Measurements from ENCODE around the gene TBC1D22B.

The TBC1D22B gene

GRCh38 chr6:37225350-37226169 is 32.0 kb upstream of the TBC1D22B start:
- no peak for TF ChIP-seq JUND (IDR thresholded peaks at IDR 0.05; ENCODE audit: low read depth)
- in situ Hi-C loops (cut with HindIII; ENCODE audit: low pct_unique_long_range_greater_than_20kb, low sequenced_read_pairs): no loop called here
- no peak for DNase-seq (ENCODE audit: low read depth in 1 of 2, low spot score in 1 of 2)

- TF ChIP-seq JUND (IDR thresholded peaks at IDR 0.05; ENCODE audit: low read depth): no peak
- no peak for DNase-seq (ENCODE audit: low read depth in 1 of 2, low spot score in 1 of 2)
- in situ Hi-C loops (cut with HindIII; ENCODE audit: low pct_unique_long_range_greater_than_20kb, low sequenced_read_pairs): no loop called here
Measured at GRCh38 chr6:37230104-37230503, 27.5 kb upstream of the TBC1D22B start.

- no peak for DNase-seq (ENCODE audit: low read depth in 1 of 2, low spot score in 1 of 2)
- in situ Hi-C loops (cut with HindIII; ENCODE audit: low pct_unique_long_range_greater_than_20kb, low sequenced_read_pairs): no loop called here
- TF ChIP-seq JUND (IDR thresholded peaks at IDR 0.05; ENCODE audit: low read depth): no peak
Measured at GRCh38 chr6:37232430-37233017, 25.0 kb upstream of the TBC1D22B start.

- DNase-seq (ENCODE audit: low read depth in 1 of 2, low spot score in 1 of 2): no peak
- in situ Hi-C loops (cut with HindIII; ENCODE audit: low pct_unique_long_range_greater_than_20kb, low sequenced_read_pairs): no loop called here
- TF ChIP-seq JUND (IDR thresholded peaks at IDR 0.05; ENCODE audit: low read depth): no peak
Measured at GRCh38 chr6:37233541-37233940, 24.0 kb upstream of the TBC1D22B start.

GRCh38 chr6:37236921-37237320 is 20.7 kb upstream of the TBC1D22B start:
- DNase-seq (ENCODE audit: low read depth in 1 of 2, low spot score in 1 of 2): no peak
- in situ Hi-C loops (cut with HindIII; ENCODE audit: low pct_unique_long_range_greater_than_20kb, low sequenced_read_pairs): no loop called here
- TF ChIP-seq JUND (IDR thresholded peaks at IDR 0.05; ENCODE audit: low read depth): no peak

- in situ Hi-C loops (cut with HindIII; ENCODE audit: low pct_unique_long_range_greater_than_20kb, low sequenced_read_pairs): no loop called here
- TF ChIP-seq JUND (IDR thresholded peaks at IDR 0.05; ENCODE audit: low read depth): no peak
Measured at GRCh38 chr6:37237789-37238188, 19.8 kb upstream of the TBC1D22B start.

GRCh38 chr6:37238381-37238780 is 19.2 kb upstream of the TBC1D22B start:
- no peak for DNase-seq (ENCODE audit: low read depth in 1 of 2, low spot score in 1 of 2)
- no peak for TF ChIP-seq JUND (IDR thresholded peaks at IDR 0.05; ENCODE audit: low read depth)
- in situ Hi-C loops (cut with HindIII; ENCODE audit: low pct_unique_long_range_greater_than_20kb, low sequenced_read_pairs): no loop called here

More at GRCh38 chr6:37237789-37238188, 19.8 kb upstream of the TBC1D22B start:
- DNase-seq (ENCODE audit: low read depth in 1 of 2, low spot score in 1 of 2): no peak

GRCh38 chr6:37239526-37239925 is 18.0 kb upstream of the TBC1D22B start:
- no peak for TF ChIP-seq JUND (IDR thresholded peaks at IDR 0.05; ENCODE audit: low read depth)
- no peak for DNase-seq (ENCODE audit: low read depth in 1 of 2, low spot score in 1 of 2)
- in situ Hi-C loops (cut with HindIII; ENCODE audit: low pct_unique_long_range_greater_than_20kb, low sequenced_read_pairs): no loop called here

- TF ChIP-seq JUND (IDR thresholded peaks at IDR 0.05; ENCODE audit: low read depth): no peak
- in situ Hi-C loops (cut with HindIII; ENCODE audit: low pct_unique_long_range_greater_than_20kb, low sequenced_read_pairs): no loop called here
- peak in 1 of 2 experiments; percentile 38 for DNase-seq (ENCODE audit: low read depth in 1 of 2, low spot score in 1 of 2)
Measured at GRCh38 chr6:37239950-37240713, 17.4 kb upstream of the TBC1D22B start.

GRCh38 chr6:37241131-37241530 is 16.4 kb upstream of the TBC1D22B start:
- DNase-seq (ENCODE audit: low read depth in 1 of 2, low spot score in 1 of 2): no peak
- in situ Hi-C loops (cut with HindIII; ENCODE audit: low pct_unique_long_range_greater_than_20kb, low sequenced_read_pairs): no loop called here
- no peak for TF ChIP-seq JUND (IDR thresholded peaks at IDR 0.05; ENCODE audit: low read depth)

GRCh38 chr6:37241775-37242428 is 15.7 kb upstream of the TBC1D22B start:
- no peak for TF ChIP-seq JUND (IDR thresholded peaks at IDR 0.05; ENCODE audit: low read depth)
- no peak for DNase-seq (ENCODE audit: low read depth in 1 of 2, low spot score in 1 of 2)
- in situ Hi-C loops (cut with HindIII; ENCODE audit: low pct_unique_long_range_greater_than_20kb, low sequenced_read_pairs): no loop called here

GRCh38 chr6:37242429-37243052 is 15.0 kb upstream of the TBC1D22B start:
- peak in 1 of 2 experiments; percentile 54 for DNase-seq (ENCODE audit: low read depth in 1 of 2, low spot score in 1 of 2)
- in situ Hi-C loops (cut with HindIII; ENCODE audit: low pct_unique_long_range_greater_than_20kb, low sequenced_read_pairs): no loop called here
- TF ChIP-seq JUND (IDR thresholded peaks at IDR 0.05; ENCODE audit: low read depth): no peak

All from T47D (cell line).